ENCODE data around the gene RAB27A.

The RAB27A gene

GRCh38 chr15:55221090-55222011 is 68.3 kb downstream of the RAB27A start:
- no peak for DNase-seq

GRCh38 chr15:55220606-55221005 is 69.0 kb downstream of the RAB27A start:
- no peak for DNase-seq

- no peak for DNase-seq
These were observed 71.6 kb downstream of the RAB27A start for GRCh38 chr15:55218056-55218455.

GRCh38 chr15:55204464-55204863 is 85.1 kb downstream of the RAB27A start:
- DNase-seq, result no peak

GRCh38 chr15:55202206-55202605 is 87.4 kb downstream of the RAB27A start:
- DNase-seq, result no peak

GRCh38 chr15:55198706-55199105 is 90.9 kb downstream of the RAB27A start:
- no peak for DNase-seq

- no peak for DNase-seq
These were observed 91.9 kb downstream of the RAB27A start for GRCh38 chr15:55197719-55198118.

- no peak for DNase-seq
These were observed 92.3 kb downstream of the RAB27A start for GRCh38 chr15:55197362-55197705.

GRCh38 chr15:55196458-55197361 is 92.9 kb downstream of the RAB27A start, which contains the start of gene RSL24D1:
Gene RSL24D1, minus strand, starts transcription at chr15:55196941. Its CDS starts 51 bp downstream, at chr15:55196890.
- DNase-seq, result peak; percentile 71

GRCh38 chr15:55195996-55196395 is 93.6 kb downstream of the RAB27A start:
- no peak for DNase-seq

GRCh38 chr15:55194256-55194655 is 95.4 kb downstream of the RAB27A start:
- DNase-seq, result no peak

GRCh38 chr15:55186331-55186730 is 103.3 kb downstream of the RAB27A start:
- DNase-seq, result no peak

- no peak for DNase-seq
These were observed 105.9 kb downstream of the RAB27A start for GRCh38 chr15:55183679-55184078.

- DNase-seq, result no peak
These were observed 110.5 kb downstream of the RAB27A start for GRCh38 chr15:55179141-55179540.

- DNase-seq, result no peak
These were observed 119.3 kb downstream of the RAB27A start for GRCh38 chr15:55170361-55170760.

GRCh38 chr15:55168350-55168974 is 121.2 kb downstream of the RAB27A start:
- DNase-seq, result no peak

- DNase-seq, result no peak
These were observed 125.3 kb downstream of the RAB27A start for GRCh38 chr15:55164284-55164683.
